Keratinocyte (primary cell): Measurements from ENCODE around the gene SMAD3. TPM values are rescaled to one million over a fixed set of nuclear protein-coding genes. Genes with fewer than 3 reads are reported as not detected.

ENCODE experiments used
- DNase-seq: peaks from one replicate; pipeline ENCODE4 v3.0.0-alpha.2; 2011; ENCODE audit warnings: low read depth, missing footprints, low spot score
- FAIRE-seq: peaks from 2 replicates; lab custom pipeline; 2011; peaks lifted over from hg19 to GRCh38; lab: Jason Lieb, UNC
- H2AFZ ChIP-seq: 2 replicates; pipeline ENCODE4 v1.6.0; 2012; ENCODE audit warnings: low read length, control low read depth, inconsistent platforms; ENCODE audit not compliant: control insufficient read depth
- H3K27ac ChIP-seq: 2 replicates; pipeline ENCODE4 v1.5.1; 2011; ENCODE audit warnings: low read length; ENCODE audit not compliant: control insufficient read depth, insufficient read depth
- H3K27me3 ChIP-seq: 3 replicates; pipeline ENCODE4 v1.6.0; 2011; ENCODE audit warnings: low read length; ENCODE audit not compliant: control insufficient read depth, insufficient read depth; ENCODE audit errors: extremely low read depth
- H3K36me3 ChIP-seq, 2 experiments: 2 replicates in 1 of 2; 3 replicates in 1 of 2; pipeline ENCODE4 v1.5.1; 2011; ENCODE audit warnings: low read length in 2 of 2, mild to moderate bottlenecking in 1 of 2; ENCODE audit not compliant: control insufficient read depth in 2 of 2, insufficient read depth in 2 of 2; ENCODE audit errors: extremely low read depth in 1 of 2
- H3K4me1 ChIP-seq: 3 replicates; pipeline ENCODE4 v1.5.1; 2011; ENCODE audit warnings: low read length; ENCODE audit not compliant: control insufficient read depth, insufficient read depth; ENCODE audit errors: extremely low read depth
- H3K4me2 ChIP-seq: 3 replicates; pipeline ENCODE4 v1.6.0; 2011; ENCODE audit warnings: low read depth, low read length; ENCODE audit not compliant: control insufficient read depth, insufficient read depth; ENCODE audit errors: extremely low read depth
- H3K4me3 ChIP-seq, 3 experiments: fragments of 200-600 bp in 1 of 3; sonication (generic) in 1 of 3; 2 replicates in 2 of 3; 3 replicates in 1 of 3; pipeline ENCODE4 v1.5.1; 2011 to 2016; ENCODE audit warnings: low read length in 3 of 3, mild to moderate bottlenecking in 3 of 3, control low read depth in 2 of 3, inconsistent platforms in 1 of 3, low read depth in 1 of 3, mixed read lengths in 1 of 3, mixed run types in 1 of 3, moderate library complexity in 1 of 3; ENCODE audit not compliant: control insufficient read depth in 2 of 3, insufficient read depth in 2 of 3; ENCODE audit errors: extremely low read depth in 1 of 3
- H3K79me2 ChIP-seq: 2 replicates; pipeline ENCODE4 v1.6.0; 2012; ENCODE audit warnings: low read length; ENCODE audit not compliant: control insufficient read depth, insufficient read depth
- H3K9ac ChIP-seq: 3 replicates; pipeline ENCODE4 v1.6.0; 2011; ENCODE audit warnings: low read length; ENCODE audit not compliant: control insufficient read depth, insufficient read depth; ENCODE audit errors: extremely low read depth
- H3K9me1 ChIP-seq: 3 replicates; pipeline ENCODE4 v1.6.0; 2011; ENCODE audit warnings: low read length; ENCODE audit not compliant: control insufficient read depth, insufficient read depth; ENCODE audit errors: extremely low read depth
- H3K9me3 ChIP-seq: 2 replicates; pipeline ENCODE4 v1.5.1; 2012; ENCODE audit warnings: low read depth, low read length; ENCODE audit not compliant: control insufficient read depth
- H4K20me1 ChIP-seq: 3 replicates; pipeline ENCODE4 v1.6.0; 2011; ENCODE audit warnings: low read length; ENCODE audit not compliant: control insufficient read depth, insufficient read depth; ENCODE audit errors: extremely low read depth
- CTCF ChIP-seq, 3 experiments: IDR thresholded peaks in 1 of 3; conservative IDR thresholded peaks in 1 of 3; optimal IDR thresholded peaks in 1 of 3; 2 replicates in 2 of 3; 3 replicates in 1 of 3; pipeline versions ENCODE3 to v1.5.1; 2011; ENCODE audit warnings: low read length in 3 of 3, mild to moderate bottlenecking in 3 of 3, moderate library complexity in 2 of 3, control low read depth in 1 of 3, inconsistent platforms in 1 of 3; ENCODE audit not compliant: insufficient read depth in 2 of 3; ENCODE audit errors: extremely low read depth in 1 of 3
- EZH2 ChIP-seq: IDR thresholded peaks from one replicate; pipeline ENCODE4 v1.6.1; 2012; ENCODE audit warnings: inconsistent platforms, mild to moderate bottlenecking, low read length, moderate library complexity
- dilution Hi-C: fragments of 300-500 bp; cut with MboI; formaldehyde crosslinking; loops from one replicate; pipeline ENCODE4 v1.7.0; 2020; ENCODE audit warnings: low sequenced_read_pairs; ENCODE audit not compliant: extremely low pct_ligation_motif_present
- polyA plus RNA-seq, 5 experiments: library from polyadenylated mRNA; depleted of rRNA in 3 of 5; stranded (reverse) in 3 of 5; stranded (forward) in 1 of 5; unstranded in 1 of 5; fragments of >200 nt; gene quantifications; 1 replicate in 1 of 5; 2 replicates in 3 of 5; 3 replicates in 1 of 5; pipeline versions ENCODE4 v1.2.1 to v1.2.3, GENCODE V29; 2011 to 2012; ENCODE audit warnings: missing spikeins in 2 of 5, low read depth in 1 of 5, low replicate concordance in 1 of 5

The SMAD3 gene
- polyA plus RNA-seq, 1 donor (not counting 4 experiments of a cell fraction or from before 2014, with no cell fraction given): 33.7 TPM

GRCh38 chr15:67196222-67196621 is 130.8 kb downstream of the SMAD3 start:
- no peak for TF ChIP-seq EZH2
- TF ChIP-seq CTCF (optimal IDR thresholded peaks at IDR 0.05 in 1 of 3, IDR thresholded peaks at IDR 0.05 in 1 of 3, conservative IDR thresholded peaks at IDR 0.05 in 1 of 3; ENCODE audit: extremely low read depth in 1 of 3, insufficient read depth in 2 of 3, low read length in 3 of 3): no peak
- H4K20me1 ChIP-seq: no peaks in the 10 kb centered on the region
- H3K4me2 ChIP-seq: no peak overlapping the region
- no peaks in the 10 kb centered on the region for H3K9me1 ChIP-seq
- H3K9me3 ChIP-seq: no peaks in the 10 kb centered on the region
- no peak overlapping the region for H3K9ac ChIP-seq
- DNase-seq (no peak), FAIRE-seq (no peak)
- H3K4me3 ChIP-seq: no peak overlapping the region
- dilution Hi-C loops: no loop called here
- no peaks in the 10 kb centered on the region for H3K27me3 ChIP-seq
- no peaks in the 10 kb centered on the region for H3K4me1 ChIP-seq
- no peaks in the 10 kb centered on the region for H3K79me2 ChIP-seq
- no peak overlapping the region for H2AFZ ChIP-seq
- no peak overlapping the region for H3K27ac ChIP-seq
- peaks cover 16 to 22% of the 10 kb centered on the region in 2 experiments for H3K36me3 ChIP-seq

DNA sequence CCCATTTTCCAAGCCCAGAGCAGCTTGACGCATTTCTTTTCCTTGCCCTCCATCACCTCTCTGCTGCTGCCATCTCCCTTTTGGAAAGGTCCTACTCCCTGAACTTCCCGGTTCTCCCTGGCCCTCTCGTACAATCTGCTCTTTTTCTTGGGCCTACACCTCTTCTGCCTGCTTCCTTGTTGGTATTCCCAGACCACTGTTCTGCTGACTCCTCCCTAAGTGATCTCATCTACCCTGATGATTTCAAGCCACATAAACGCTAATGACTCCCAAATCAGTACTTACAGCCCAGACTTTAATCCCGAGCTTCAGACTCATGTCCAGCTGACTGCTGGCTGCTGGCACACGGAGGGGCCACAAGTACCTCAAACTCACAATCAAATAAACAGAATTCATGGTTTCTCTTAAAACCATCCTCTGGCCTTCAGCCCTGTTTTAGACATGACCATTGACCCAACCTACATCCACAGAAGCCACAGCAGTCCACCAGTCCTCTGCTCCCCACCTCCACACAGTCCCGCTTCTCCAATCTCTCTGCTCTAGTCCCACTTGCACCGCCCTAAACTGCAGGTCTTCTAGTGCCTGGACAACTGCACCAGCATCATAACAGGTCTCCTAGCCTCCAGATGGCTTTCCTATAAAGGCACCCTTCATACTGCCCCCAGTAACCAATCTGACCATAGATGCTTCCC is 131.4 kb downstream of the SMAD3 start:
- FAIRE-seq (no peak), DNase-seq (no peak)
- no peak overlapping the region for H2AFZ ChIP-seq
- no peak overlapping the region for H3K9ac ChIP-seq
- no peaks in the 10 kb centered on the region for H3K4me1 ChIP-seq
- no peaks in the 10 kb centered on the region for H3K9me1 ChIP-seq
- H3K36me3 ChIP-seq: peaks cover 16 to 22% of the 10 kb centered on the region in 2 experiments
- dilution Hi-C loops: no loop called here
- H3K4me2 ChIP-seq: no peak overlapping the region
- H3K9me3 ChIP-seq: no peaks in the 10 kb centered on the region
- H3K27ac ChIP-seq: no peak overlapping the region
- no peak overlapping the region for H3K4me3 ChIP-seq
- TF ChIP-seq CTCF (optimal IDR thresholded peaks at IDR 0.05 in 1 of 3, IDR thresholded peaks at IDR 0.05 in 1 of 3, conservative IDR thresholded peaks at IDR 0.05 in 1 of 3; ENCODE audit: extremely low read depth in 1 of 3, insufficient read depth in 2 of 3, low read length in 3 of 3) (no peak), EZH2 (no peak)
- no peaks in the 10 kb centered on the region for H3K79me2 ChIP-seq
- no peaks in the 10 kb centered on the region for H4K20me1 ChIP-seq
- H3K27me3 ChIP-seq: no peaks in the 10 kb centered on the region
